B cell (primary cell): Measurements from ENCODE around the gene SIGLEC5. TPM values are rescaled to one million over a fixed set of nuclear protein-coding genes. Genes with fewer than 3 reads are reported as not detected.

Experiments
- ATAC-seq: fragments of 200-7000 bp; cut with Tn5 transposase; one replicate; pipeline ENCODE4 v1.10.0; 2021; ENCODE audit warnings: low read depth, mild to moderate bottlenecking, moderate number of reproducible peaks, moderate library complexity
- CTCF ChIA-PET: fragments of 350-600 bp; sonication (Branson Sonifier 250); formaldehyde crosslinking; loops from one replicate; lab custom pipeline; 2021; ENCODE audit warnings: antibody characterized with exemption, inconsistent platforms; lab: Charles Lee
- POLR2A ChIA-PET: fragments of 350-600 bp; sonication (Branson Sonifier 250); formaldehyde crosslinking; loops from one replicate; lab custom pipeline; 2021; ENCODE audit warnings: antibody characterized with exemption; lab: Charles Lee
- DNase-seq: peaks from one replicate; pipeline ENCODE4 v3.0.0; 2013
- H2AFZ ChIP-seq: 2 replicates; pipeline ENCODE4 v1.6.1; 2012; ENCODE audit warnings: mild to moderate bottlenecking, low read depth, low read length; ENCODE audit not compliant: insufficient read depth, poor library complexity, severe bottlenecking
- H3K27ac ChIP-seq, 2 donors: 1 replicate in 1 of 2; 2 replicates in 1 of 2; pipeline ENCODE4 v1.5.1; 2012 to 2013; ENCODE audit warnings: low read length in 2 of 2, mild to moderate bottlenecking in 2 of 2, moderate library complexity in 1 of 2
- H3K27me3 ChIP-seq, 4 experiments: fragments of 200-600 bp in 1 of 4; sonication (generic) in 1 of 4; replicated peaks in 1 of 4; 1 replicate in 2 of 4; 2 replicates in 2 of 4; pipeline versions ENCODE4 v1.6.1 to v1.7.0; 2013 to 2016; ENCODE audit warnings: low read length in 3 of 4, mild to moderate bottlenecking in 2 of 4, mixed read lengths in 1 of 4, moderate library complexity in 1 of 4; ENCODE audit not compliant: insufficient read depth in 4 of 4, control insufficient read depth in 3 of 4; ENCODE audit errors: control extremely low read depth in 1 of 4
- H3K36me3 ChIP-seq, 2 experiments: replicated peaks in 1 of 2; 1 replicate in 1 of 2; 2 replicates in 1 of 2; pipeline versions ENCODE4 v1.6.1 to v1.7.1; 2013; ENCODE audit warnings: low read length in 1 of 2; ENCODE audit not compliant: insufficient read depth in 2 of 2, control insufficient read depth in 1 of 2; ENCODE audit errors: control extremely low read depth in 1 of 2, extremely low read depth in 1 of 2
- H3K4me1 ChIP-seq, 2 donors: fragments of 200-600 bp in 1 of 2; sonication (generic) in 1 of 2; 1 replicate in 1 of 2; 2 replicates in 1 of 2; pipeline versions ENCODE4 v1.5.1 to v1.6.1; 2013 to 2017; ENCODE audit warnings: low read length in 2 of 2; ENCODE audit not compliant: control insufficient read depth in 2 of 2, insufficient read depth in 2 of 2
- H3K4me2 ChIP-seq: replicated peaks from 2 replicates; pipeline ENCODE3; 2012; ENCODE audit warnings: mild to moderate bottlenecking, low read depth, low read length; ENCODE audit not compliant: poor library complexity, severe bottlenecking
- H3K4me3 ChIP-seq, 5 experiments: fragments of 200-600 bp in 1 of 5; sonication (generic) in 1 of 5; 1 replicate in 3 of 5; 2 replicates in 2 of 5; pipeline versions ENCODE4 v1.5.1 to v1.7.0; 2011 to 2016; ENCODE audit warnings: low read length in 4 of 5, mild to moderate bottlenecking in 4 of 5, low read depth in 2 of 5, control low read depth in 1 of 5, moderate library complexity in 1 of 5; ENCODE audit not compliant: insufficient read depth in 1 of 5; ENCODE audit errors: control extremely low read depth in 1 of 5, extremely low read depth in 1 of 5
- H3K79me2 ChIP-seq: fragments of 200-600 bp; sonication (generic); one replicate; pipeline ENCODE4 v1.6.0; 2016; ENCODE audit warnings: low read length; ENCODE audit not compliant: control insufficient read depth, insufficient read depth
- H3K9ac ChIP-seq: fragments of 200-600 bp; sonication (generic); 2 replicates; pipeline ENCODE4 v1.6.1; 2017; ENCODE audit warnings: mild to moderate bottlenecking, low read length, moderate library complexity
- H3K9me3 ChIP-seq, 3 donors: one replicate each; pipeline versions ENCODE4 v1.6.1 to v1.7.1; 2013; ENCODE audit warnings: low read length in 2 of 3; ENCODE audit not compliant: control insufficient read depth in 2 of 3, insufficient read depth in 1 of 3; ENCODE audit errors: control extremely low read depth in 1 of 3
- H4K20me1 ChIP-seq: 2 replicates; pipeline ENCODE4 v1.6.0; 2012; ENCODE audit warnings: mild to moderate bottlenecking, low read length; ENCODE audit not compliant: insufficient read depth, control insufficient read depth, poor library complexity, severe bottlenecking
- H3K27ac Mint-ChIP-seq: one replicate; pipeline ENCODE4 v1.8.0; 2021; ENCODE audit warnings: mixed read lengths
- H3K27me3 Mint-ChIP-seq: one replicate; pipeline ENCODE4 v1.8.0; 2021; ENCODE audit warnings: mixed read lengths
- H3K4me1 Mint-ChIP-seq: one replicate; pipeline ENCODE4 v1.8.0; 2021; ENCODE audit warnings: mixed read lengths
- H3K4me3 Mint-ChIP-seq: one replicate; pipeline ENCODE4 v1.8.0; 2021; ENCODE audit warnings: mixed read lengths
- H3K9me3 Mint-ChIP-seq: one replicate; pipeline ENCODE4 v1.8.0; 2022; ENCODE audit warnings: mixed read lengths; ENCODE audit not compliant: insufficient read depth
- EZH2 ChIP-seq: IDR thresholded peaks from 2 replicates; pipeline ENCODE4 v1.6.1; 2012; ENCODE audit warnings: borderline replicate concordance, low read depth, mild to moderate bottlenecking, moderate library complexity, low read length; ENCODE audit not compliant: insufficient read depth, poor library complexity, severe bottlenecking
- WGBS: methylation state at CpG from one replicate; pipeline ENCODE4 v1.1.5; 2013; ENCODE audit warnings: missing lambda C conversion rate; ENCODE audit not compliant: insufficient coverage; 5-methylcytosine and 5-hydroxymethylcytosine counted together
- intact Hi-C: fragments of 100-400 bp; cut with micrococcal nuclease; formaldehyde crosslinking; loops from one replicate; pipeline ENCODE4 v1.10.0; 2022
- polyA plus RNA-seq: library from polyadenylated mRNA; depleted of rRNA; stranded (reverse); fragments of >200 nt; gene quantifications from 2 replicates; pipeline ENCODE4 v1.2.3, GENCODE V29; 2012
- total RNA-seq, 2 donors: library from RNA; stranded (reverse); fragments of 120-200 nt in 1 of 2; gene quantifications; 1 replicate in 1 of 2; 2 replicates in 1 of 2; pipeline versions ENCODE4 v1.2.3 to v1.2.4, GENCODE V29; 2013 to 2022
- TF ChIP-seq, protein P1 (sequence below): fragments of 200-600 bp; IDR thresholded peaks from one replicate; pipeline ENCODE4 v1.8.0; 2022; ENCODE audit warnings: antibody characterized with exemption, mild to moderate bottlenecking

Gene SIGLEC5
- total and polyA plus RNA-seq, 2 donors (not counting 1 experiment from before 2014, with no cell fraction given) = 0.84 TPM; not detected in 1

DNA sequence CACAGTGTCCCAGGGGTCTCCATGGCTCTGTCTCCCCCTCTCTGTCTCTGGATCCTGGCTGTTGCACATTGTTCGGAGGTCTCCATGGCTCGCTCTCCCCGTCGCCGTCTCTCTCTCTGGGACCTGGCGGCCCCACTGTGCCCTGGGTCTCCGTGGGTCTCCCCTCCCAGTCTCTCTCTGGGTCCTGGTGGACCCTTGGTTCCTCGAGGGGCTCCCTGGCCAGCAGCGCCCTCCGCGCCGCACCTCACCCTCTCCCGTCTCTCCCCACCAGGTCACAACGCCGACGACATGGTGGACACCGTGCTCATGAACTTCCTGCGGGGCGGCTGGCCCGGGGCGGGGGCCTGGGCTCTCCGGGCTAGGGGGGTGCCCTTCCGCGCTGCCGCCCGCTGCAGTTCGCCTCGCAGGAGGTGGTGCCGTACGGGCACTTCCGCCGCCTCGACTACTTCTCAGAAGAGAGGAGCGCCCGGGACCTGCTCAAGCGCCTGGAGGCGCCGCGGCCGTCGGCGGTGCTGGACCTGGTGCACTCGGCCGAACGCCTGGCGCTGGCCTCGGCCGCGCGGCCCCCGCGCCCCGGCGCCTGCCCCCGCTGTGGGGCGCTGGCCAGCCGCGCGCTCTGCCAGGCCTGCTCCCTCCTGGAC lies 29.1 kb downstream of the SIGLEC5 start:
- H3K9ac ChIP-seq = peak overlapping the region; percentile 71
- DNase-seq = peak; percentile 65
- H3K4me2 ChIP-seq = peak overlapping the region; percentile 78
- H3K27ac ChIP-seq = peak overlapping the region; percentile 46 to 81
- H3K36me3 ChIP-seq = peaks cover 0 to 4% of the 10 kb centered on the region in 2 experiments
- WGBS = 10% methylated on average over 59 of the region's 59 CpGs
- peak overlapping the region; percentile 76 for H2AFZ ChIP-seq
- intact Hi-C loops = loop anchor here (1.0 kb wide), 1 partner anchor 56 kb away; no protein-coding TSS in a partner anchor
- CTCF ChIA-PET = interaction anchor here (0.9 to 2.0 kb wide), 5 partner anchors 29 to 128 kb away, joined by 3 to 6 read pairs (median 4); no protein-coding TSS in a partner anchor
- H3K27ac Mint-ChIP-seq = peak overlapping the region; percentile 90
- POLR2A ChIA-PET = no interaction called here
- H4K20me1 ChIP-seq = no peaks in the 10 kb centered on the region
- H3K27me3 ChIP-seq = peaks cover 0 to 6% (median 0%) of the 10 kb centered on the region in 4 experiments
- peak overlapping the region in 4 of 5 experiments; percentile 45 to 61 (median 54) for H3K4me3 ChIP-seq
- H3K4me3 Mint-ChIP-seq = peak overlapping the region; percentile 88
- no peaks in the 10 kb centered on the region for H3K9me3 Mint-ChIP-seq
- no peak for TF ChIP-seq EZH2
- TF ChIP-seq, protein P1, sequence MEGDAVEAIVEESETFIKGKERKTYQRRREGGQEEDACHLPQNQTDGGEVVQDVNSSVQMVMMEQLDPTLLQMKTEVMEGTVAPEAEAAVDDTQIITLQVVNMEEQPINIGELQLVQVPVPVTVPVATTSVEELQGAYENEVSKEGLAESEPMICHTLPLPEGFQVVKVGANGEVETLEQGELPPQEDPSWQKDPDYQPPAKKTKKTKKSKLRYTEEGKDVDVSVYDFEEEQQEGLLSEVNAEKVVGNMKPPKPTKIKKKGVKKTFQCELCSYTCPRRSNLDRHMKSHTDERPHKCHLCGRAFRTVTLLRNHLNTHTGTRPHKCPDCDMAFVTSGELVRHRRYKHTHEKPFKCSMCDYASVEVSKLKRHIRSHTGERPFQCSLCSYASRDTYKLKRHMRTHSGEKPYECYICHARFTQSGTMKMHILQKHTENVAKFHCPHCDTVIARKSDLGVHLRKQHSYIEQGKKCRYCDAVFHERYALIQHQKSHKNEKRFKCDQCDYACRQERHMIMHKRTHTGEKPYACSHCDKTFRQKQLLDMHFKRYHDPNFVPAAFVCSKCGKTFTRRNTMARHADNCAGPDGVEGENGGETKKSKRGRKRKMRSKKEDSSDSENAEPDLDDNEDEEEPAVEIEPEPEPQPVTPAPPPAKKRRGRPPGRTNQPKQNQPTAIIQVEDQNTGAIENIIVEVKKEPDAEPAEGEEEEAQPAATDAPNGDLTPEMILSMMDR = no peak
- H3K4me1 ChIP-seq = peaks cover 32 to 39% of the 10 kb centered on the region in 2 donors
- H3K9me3 ChIP-seq = peaks cover 0 to 18% (median 0%) of the 10 kb centered on the region in 3 donors
- H3K4me1 Mint-ChIP-seq = peaks cover 48% of the 10 kb centered on the region
- H3K79me2 ChIP-seq = peaks cover 25% of the 10 kb centered on the region
- peak; percentile 84 for ATAC-seq
- H3K27me3 Mint-ChIP-seq = no peaks in the 10 kb centered on the region

DNA sequence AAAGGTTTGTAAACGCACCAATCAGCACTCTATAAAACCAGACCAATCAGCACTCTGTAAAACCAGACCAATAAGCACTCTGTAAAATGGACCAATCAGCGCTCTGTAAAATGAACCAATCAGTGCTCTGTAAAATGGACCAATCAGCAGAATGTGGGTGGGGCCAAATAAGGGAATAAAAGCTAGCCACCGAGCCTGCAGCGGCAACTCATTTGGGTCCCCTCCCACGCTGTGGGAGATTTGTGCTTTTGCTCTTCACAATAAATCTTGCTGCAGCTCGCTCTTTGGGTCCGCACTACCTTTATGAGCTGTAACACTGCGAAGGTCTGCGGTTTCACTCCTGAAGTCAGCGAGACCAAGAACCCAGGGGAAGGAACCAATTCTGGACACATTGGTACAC lies 31.1 kb downstream of the SIGLEC5 start:
- DNase-seq (no peak), ATAC-seq (no peak)
- Mint-ChIP-seq H3K27me3 (no peaks in the 10 kb centered on the region), H3K9me3 (no peaks in the 10 kb centered on the region), H3K4me3 (no peak overlapping the region), H3K27ac (no peak overlapping the region), H3K4me1 (peaks cover 50% of the 10 kb centered on the region)
- H3K4me1 ChIP-seq = peaks cover 34 to 40% of the 10 kb centered on the region in 2 donors
- no peaks in the 10 kb centered on the region for H4K20me1 ChIP-seq
- intact Hi-C loops = no loop called here
- H3K9me3 ChIP-seq = peaks cover 0 to 23% (median 0%) of the 10 kb centered on the region in 3 donors
- 95% methylated on average over 5 of the region's 10 CpGs for WGBS
- H2AFZ ChIP-seq = no peak overlapping the region
- ChIA-PET CTCF (interaction anchor here (1.0 to 2.1 kb wide), 4 partner anchors 49 to 125 kb away, joined by 3 to 12 read pairs (median 6); no protein-coding TSS in a partner anchor), POLR2A (no interaction called here)
- H3K4me2 ChIP-seq = no peak overlapping the region
- no peak overlapping the region for H3K4me3 ChIP-seq
- TF ChIP-seq, protein P1 = no peak
- no peak for TF ChIP-seq EZH2
- H3K79me2 ChIP-seq = peaks cover 43% of the 10 kb centered on the region
- H3K27me3 ChIP-seq = peaks cover 0 to 6% (median 0%) of the 10 kb centered on the region in 4 experiments
- H3K36me3 ChIP-seq = no peaks in the 10 kb centered on the region
- H3K9ac ChIP-seq = no peak overlapping the region
- H3K27ac ChIP-seq = no peak overlapping the region
